Erythroblast (primary cell): ENCODE results near the gene SGO1.

Source experiments
- GATA1 ChIP-seq: IDR thresholded peaks from 2 replicates; pipeline ENCODE4 v1.6.1; 2011; ENCODE audit warnings: low read depth, mild to moderate bottlenecking, control low read depth, low read length, moderate library complexity
- POLR2A ChIP-seq: IDR thresholded peaks from 2 replicates; pipeline ENCODE4 v1.6.1; 2011; ENCODE audit warnings: mild to moderate bottlenecking, low read length

DNA sequence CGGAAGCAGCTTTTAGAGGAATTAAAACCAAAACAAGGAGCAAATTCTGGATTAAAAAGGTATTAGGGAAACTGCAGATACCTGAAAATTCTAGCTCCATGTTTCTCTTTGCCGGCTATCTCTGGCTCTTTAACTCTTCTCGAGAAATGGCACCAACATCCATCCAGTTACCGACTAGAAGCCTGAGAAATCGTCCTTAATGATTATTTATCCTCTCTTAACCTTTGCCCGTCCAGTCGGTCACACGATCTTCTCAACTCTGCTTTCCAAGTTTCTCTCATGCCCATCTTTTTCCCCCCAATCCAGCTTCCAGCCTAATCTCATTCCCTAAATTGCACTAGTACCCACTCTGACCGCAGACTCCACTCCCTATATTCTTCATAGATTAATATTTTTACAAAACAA is 596 bp upstream of the SGO1 start:
- TF ChIP-seq POLR2A, result no peak
- TF ChIP-seq GATA1, result no peak
